Measurements from ENCODE around the gene MYF5. TPM values are rescaled to one million over a fixed set of nuclear protein-coding genes. Genes with fewer than 3 reads are reported as not detected.

The MYF5 gene
- total RNA-seq, 2 donors from 2014 or later, result 4.1 TPM; not detected in 1

GRCh38 chr12:80700327-80700726 is 16.4 kb upstream of the MYF5 start:
- Histone ChIP-seq H3K9me3 (no peaks in the 10 kb centered on the region), H3K4me1 (replicated peaks) (no peaks in the 10 kb centered on the region), H3K27me3 (replicated peaks; ENCODE audit: insufficient read depth) (no peaks in the 10 kb centered on the region), H3K36me3 (no peaks in the 10 kb centered on the region), H3K27ac (no peak overlapping the region), H3K4me3 (no peak overlapping the region)
- intact Hi-C loops (cut with DNase I), result no loop called here
- WGBS, result 71% methylated on average over 2 of the region's 2 CpGs
- no peak for TF ChIP-seq POLR2AphosphoS5 (IDR thresholded peaks at IDR 0.05)
- no peak for TF ChIP-seq POLR2A (IDR thresholded peaks at IDR 0.05)
- TF ChIP-seq CTCF (IDR thresholded peaks at IDR 0.05), result no peak
- DNase-seq (ENCODE audit: low spot score), result no peak

GRCh38 chr12:80701388-80701787 is 15.3 kb upstream of the MYF5 start:
- WGBS, result 22% methylated on average over 2 of the region's 2 CpGs
- no peak for DNase-seq (ENCODE audit: low spot score)
- no peak overlapping the region for H3K27ac ChIP-seq
- no peaks in the 10 kb centered on the region for H3K9me3 ChIP-seq
- H3K4me3 ChIP-seq, result no peak overlapping the region
- no peaks in the 10 kb centered on the region for H3K27me3 ChIP-seq (replicated peaks; ENCODE audit: insufficient read depth)
- no peaks in the 10 kb centered on the region for H3K36me3 ChIP-seq
- no peaks in the 10 kb centered on the region for H3K4me1 ChIP-seq (replicated peaks)
- TF ChIP-seq POLR2A (IDR thresholded peaks at IDR 0.05) (no peak), POLR2AphosphoS5 (IDR thresholded peaks at IDR 0.05) (no peak), CTCF (IDR thresholded peaks at IDR 0.05) (no peak)
- intact Hi-C loops (cut with DNase I), result no loop called here

- Histone ChIP-seq H3K36me3 (no peaks in the 10 kb centered on the region), H3K9me3 (no peaks in the 10 kb centered on the region), H3K27me3 (replicated peaks; ENCODE audit: insufficient read depth) (no peaks in the 10 kb centered on the region), H3K27ac (no peak overlapping the region), H3K4me3 (no peak overlapping the region), H3K4me1 (replicated peaks) (no peaks in the 10 kb centered on the region)
- TF ChIP-seq POLR2A (IDR thresholded peaks at IDR 0.05) (no peak), CTCF (IDR thresholded peaks at IDR 0.05) (no peak), POLR2AphosphoS5 (IDR thresholded peaks at IDR 0.05) (no peak)
- intact Hi-C loops (cut with DNase I), result no loop called here
- DNase-seq (ENCODE audit: low spot score), result no peak
- WGBS, result 56% methylated on average over 12 of the region's 12 CpGs
These were observed 13.6 kb upstream of the MYF5 start for GRCh38 chr12:80702889-80703805.

GRCh38 chr12:80704420-80704819 is 12.3 kb upstream of the MYF5 start:
- Histone ChIP-seq H3K4me3 (no peak overlapping the region), H3K27ac (no peak overlapping the region), H3K4me1 (replicated peaks) (no peaks in the 10 kb centered on the region), H3K27me3 (replicated peaks; ENCODE audit: insufficient read depth) (no peaks in the 10 kb centered on the region), H3K36me3 (no peaks in the 10 kb centered on the region), H3K9me3 (no peaks in the 10 kb centered on the region)
- TF ChIP-seq POLR2A (IDR thresholded peaks at IDR 0.05) (no peak), CTCF (IDR thresholded peaks at IDR 0.05) (no peak)
- 77% methylated on average over 2 of the region's 2 CpGs for WGBS
- DNase-seq (ENCODE audit: low spot score), result no peak
- intact Hi-C loops (cut with DNase I), result no loop called here

Measured in prostate gland (tissue), 2 donors.